GM12864 (cell line): ENCODE results near the gene CRPPA.

Experiments
- DNase-seq: peaks from one replicate; pipeline ENCODE4 v3.0.0-alpha.2; 2011; ENCODE audit warnings: low read depth
- H3K4me3 ChIP-seq: 2 replicates; pipeline ENCODE4 v1.5.1; 2011; ENCODE audit warnings: mild to moderate bottlenecking, low read depth, low read length, control low read depth
- TF ChIP-seq, protein P1 (sequence below): IDR thresholded peaks from 2 replicates; pipeline ENCODE4 v1.5.1; 2011; ENCODE audit warnings: low read depth, mild to moderate bottlenecking, moderate library complexity, low read length, control low read depth, inconsistent platforms; ENCODE audit errors: missing control alignments

The CRPPA gene

GRCh38 chr7:16402940-16403339 is 18.4 kb downstream of the CRPPA start:
- DNase-seq, result no peak

GRCh38 chr7:16402091-16402490 is 19.2 kb downstream of the CRPPA start:
- no peak for DNase-seq
- TF ChIP-seq, protein P1, sequence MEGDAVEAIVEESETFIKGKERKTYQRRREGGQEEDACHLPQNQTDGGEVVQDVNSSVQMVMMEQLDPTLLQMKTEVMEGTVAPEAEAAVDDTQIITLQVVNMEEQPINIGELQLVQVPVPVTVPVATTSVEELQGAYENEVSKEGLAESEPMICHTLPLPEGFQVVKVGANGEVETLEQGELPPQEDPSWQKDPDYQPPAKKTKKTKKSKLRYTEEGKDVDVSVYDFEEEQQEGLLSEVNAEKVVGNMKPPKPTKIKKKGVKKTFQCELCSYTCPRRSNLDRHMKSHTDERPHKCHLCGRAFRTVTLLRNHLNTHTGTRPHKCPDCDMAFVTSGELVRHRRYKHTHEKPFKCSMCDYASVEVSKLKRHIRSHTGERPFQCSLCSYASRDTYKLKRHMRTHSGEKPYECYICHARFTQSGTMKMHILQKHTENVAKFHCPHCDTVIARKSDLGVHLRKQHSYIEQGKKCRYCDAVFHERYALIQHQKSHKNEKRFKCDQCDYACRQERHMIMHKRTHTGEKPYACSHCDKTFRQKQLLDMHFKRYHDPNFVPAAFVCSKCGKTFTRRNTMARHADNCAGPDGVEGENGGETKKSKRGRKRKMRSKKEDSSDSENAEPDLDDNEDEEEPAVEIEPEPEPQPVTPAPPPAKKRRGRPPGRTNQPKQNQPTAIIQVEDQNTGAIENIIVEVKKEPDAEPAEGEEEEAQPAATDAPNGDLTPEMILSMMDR, result no peak
- H3K4me3 ChIP-seq, result no peak overlapping the region

More at GRCh38 chr7:16402940-16403339, 18.4 kb downstream of the CRPPA start:
- TF ChIP-seq, protein P1, result no peak
- no peak overlapping the region for H3K4me3 ChIP-seq

- no peak overlapping the region for H3K4me3 ChIP-seq
- TF ChIP-seq, protein P1, result no peak
- no peak for DNase-seq
Observed at GRCh38 chr7:16400893-16401275, 20.5 kb downstream of the CRPPA start.

- TF ChIP-seq, protein P1, result no peak
- no peak for DNase-seq
- no peak overlapping the region for H3K4me3 ChIP-seq
Observed at GRCh38 chr7:16399916-16400892, 21.1 kb downstream of the CRPPA start.

- H3K4me3 ChIP-seq, result no peak overlapping the region
- TF ChIP-seq, protein P1, result no peak
Observed at GRCh38 chr7:16399265-16399831, 22.0 kb downstream of the CRPPA start.

GRCh38 chr7:16398146-16399017 is 23.0 kb downstream of the CRPPA start:
- H3K4me3 ChIP-seq, result no peak overlapping the region

More at GRCh38 chr7:16399265-16399831, 22.0 kb downstream of the CRPPA start:
- DNase-seq, result no peak

More at GRCh38 chr7:16398146-16399017, 23.0 kb downstream of the CRPPA start:
- DNase-seq, result no peak
- TF ChIP-seq, protein P1, result no peak
